NK-92 treated with Interleukin-12 subunit alpha and Interleukin-12 subunit beta, amount 100 ng/mL, for 24 hours (cell line): ENCODE measurements around the gene CNR2.
A peak's percentile ranks its signal among the peaks of the same experiment; 100 is the strongest.
"Not testable (repeated sequence)": the region's sequence is repeated elsewhere in the genome, so short reads cannot be mapped to it uniquely, and the experiment has no call there.

Experiments used
- DNase-seq: peaks from one replicate; lab custom pipeline; 2025; lab: John Stamatoyannopoulos, UW

The CNR2 gene

DNA sequence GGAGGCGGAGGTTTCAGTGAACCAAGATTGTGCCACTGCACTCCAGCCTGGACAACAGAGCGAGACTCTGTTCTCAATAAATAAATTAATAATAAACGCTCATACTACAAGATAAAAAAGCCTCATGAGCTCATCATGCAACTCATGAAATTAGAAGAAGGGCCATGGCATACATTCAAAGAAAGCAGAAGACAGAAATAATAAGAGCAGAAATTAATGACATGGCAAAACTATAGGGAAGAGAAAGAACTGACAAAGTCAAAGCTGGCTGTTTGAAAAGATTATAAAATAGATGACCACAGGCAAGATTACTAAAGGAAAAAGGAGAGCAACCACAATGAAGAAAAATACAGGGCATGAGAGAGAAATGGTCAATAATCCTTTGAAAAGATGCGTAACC, 30.4 kb downstream of the CNR2 start:
- DNase-seq: no peak

DNA sequence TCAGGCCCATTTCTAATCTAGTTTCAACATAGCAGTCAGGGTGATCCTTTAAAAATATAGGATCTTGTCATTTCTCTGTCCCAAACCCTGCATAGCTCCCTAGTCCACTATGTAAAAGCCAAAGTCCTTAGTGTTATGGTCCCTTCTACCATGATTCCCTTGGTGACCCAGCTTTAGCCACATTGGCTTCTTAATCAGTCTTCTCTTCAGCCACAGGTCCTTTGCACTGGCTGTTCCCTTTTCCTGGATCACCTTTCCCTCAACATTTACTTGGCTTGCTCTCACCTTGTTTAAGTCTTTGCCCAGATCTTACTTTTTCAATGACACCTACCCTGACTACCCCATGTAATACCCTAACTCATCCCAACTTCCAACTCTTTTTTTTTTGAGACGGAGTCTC, 33.4 kb downstream of the CNR2 start:
- DNase-seq: no peak

GRCh38 chr1:23878668-23879067, 34.5 kb downstream of the CNR2 start:
- no peak for DNase-seq

- DNase-seq: no peak
These were observed 37.8 kb downstream of the CNR2 start for GRCh38 chr1:23875382-23875781.

- DNase-seq: no peak
These were observed 40.7 kb downstream of the CNR2 start for GRCh38 chr1:23872421-23872820.

GRCh38 chr1:23869051-23869450, 44.1 kb downstream of the CNR2 start:
- DNase-seq: no peak

- DNase-seq: no peak
These were observed 44.6 kb downstream of the CNR2 start for GRCh38 chr1:23868557-23869016.

DNA sequence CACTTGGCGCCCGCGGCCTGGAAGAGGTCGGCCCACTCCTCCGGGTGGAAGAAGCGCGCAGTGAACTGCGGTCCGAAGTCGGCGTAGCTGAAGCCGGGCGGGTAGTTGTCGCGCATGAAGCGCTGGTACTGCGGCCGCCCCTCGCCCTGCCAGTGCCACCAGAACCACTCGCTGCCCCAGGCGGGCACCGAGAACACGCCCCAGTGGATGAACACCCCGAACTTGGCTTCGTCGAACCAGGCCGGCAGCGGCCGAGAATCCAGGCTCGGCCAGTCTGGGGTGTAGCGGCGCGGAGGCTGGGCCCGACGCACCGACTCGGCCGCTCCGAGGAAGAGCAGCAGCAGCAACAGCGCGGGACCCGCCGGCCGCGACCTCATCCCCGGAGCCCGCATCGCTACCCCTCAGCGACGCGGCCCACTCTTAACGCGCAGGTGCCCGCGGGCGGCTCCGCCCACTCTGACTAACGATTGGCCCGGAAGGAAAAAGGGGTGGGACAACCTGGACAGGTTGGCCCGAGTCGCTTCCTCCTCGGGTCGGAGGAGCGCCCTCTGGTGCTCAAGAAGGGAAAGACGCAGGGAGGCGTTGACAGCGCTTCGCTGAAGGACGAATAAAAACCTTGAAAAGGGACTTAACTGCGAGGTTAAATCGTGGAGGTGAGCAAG, 45.1 kb downstream of the CNR2 start, which contains the start of gene FUCA1:
FUCA1 (minus strand) TSS at position 396 of the 662 bp plus-strand sequence; CDS start at position 392, 4 bp downstream.
- no peak for DNase-seq

DNA sequence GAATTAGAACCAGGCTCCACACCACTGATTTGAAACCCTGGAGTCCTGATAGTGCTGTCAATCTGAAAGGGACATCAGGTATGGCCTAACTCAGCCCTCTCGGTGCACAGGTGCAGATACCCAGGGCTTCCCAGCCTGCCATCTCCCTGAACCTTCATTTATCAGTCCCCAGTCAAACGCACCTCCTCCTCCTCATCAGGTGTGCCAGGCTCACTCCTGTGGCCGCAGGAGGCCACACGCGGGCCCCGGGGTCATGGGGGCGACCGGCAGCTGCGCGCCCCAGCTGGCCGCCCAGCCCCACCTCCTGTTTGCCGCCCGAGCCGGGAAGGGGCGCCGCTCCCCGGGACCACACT, 45.6 kb downstream of the CNR2 start:
- DNase-seq: no peak

- peak; percentile 16 for DNase-seq
These were observed 47.6 kb downstream of the CNR2 start for GRCh38 chr1:23865543-23865930.

DNA sequence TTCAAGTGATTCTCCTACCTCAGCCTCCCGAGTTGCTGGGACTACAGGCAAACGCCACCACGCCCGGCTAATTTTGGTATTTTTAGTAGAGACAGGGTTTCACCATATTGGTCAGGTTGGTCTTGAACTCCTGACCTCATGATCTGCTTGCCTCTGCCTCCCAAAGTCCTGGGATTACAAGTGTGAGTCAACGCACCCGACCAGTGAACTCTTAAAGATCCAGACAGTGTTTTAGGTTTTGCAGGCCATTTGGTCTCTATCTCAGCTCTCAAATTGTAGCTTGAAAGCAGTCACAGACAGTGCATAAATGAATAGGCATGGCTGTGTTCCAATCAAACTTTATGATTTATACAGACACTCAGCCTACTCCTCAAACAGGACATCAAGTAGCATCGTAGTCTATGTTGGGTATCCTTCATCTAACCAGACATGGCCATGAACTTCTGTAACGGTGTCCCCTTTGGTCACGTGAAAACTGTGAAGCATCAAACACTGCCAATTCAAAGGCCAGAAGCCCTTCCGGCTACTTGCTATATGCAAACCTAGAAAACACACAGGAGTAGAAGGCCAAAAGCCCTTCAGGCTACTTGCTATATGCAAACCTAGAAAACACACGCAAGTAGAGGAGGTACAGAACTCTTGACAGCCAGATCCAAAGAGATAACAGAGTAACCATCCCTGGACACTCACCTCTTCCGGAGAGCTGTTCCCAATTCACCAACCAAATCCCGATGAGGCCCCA, 48.2 kb downstream of the CNR2 start:
- no peak for DNase-seq

DNA sequence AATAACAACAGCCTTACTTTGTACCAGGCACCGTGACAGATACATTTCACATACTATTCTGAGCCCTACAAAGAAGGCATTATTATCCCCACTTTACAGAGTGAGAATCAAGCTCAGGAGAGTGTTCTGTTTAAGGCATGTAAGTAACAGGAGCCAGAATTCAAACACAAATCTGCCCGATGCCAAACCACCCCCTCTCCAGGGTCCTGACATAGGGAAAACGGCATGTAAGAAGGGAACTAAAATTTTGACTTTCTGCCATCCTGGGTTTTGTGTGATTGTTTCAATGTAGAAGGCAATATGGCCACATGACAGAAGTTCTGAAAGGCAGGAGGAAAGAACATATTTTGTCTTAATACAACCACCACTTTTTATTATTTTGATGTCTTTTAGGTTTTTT, 50.5 kb downstream of the CNR2 start:
- DNase-seq: no peak

GRCh38 chr1:23854568-23854967, 58.6 kb downstream of the CNR2 start:
- DNase-seq: peak; percentile 23

DNA sequence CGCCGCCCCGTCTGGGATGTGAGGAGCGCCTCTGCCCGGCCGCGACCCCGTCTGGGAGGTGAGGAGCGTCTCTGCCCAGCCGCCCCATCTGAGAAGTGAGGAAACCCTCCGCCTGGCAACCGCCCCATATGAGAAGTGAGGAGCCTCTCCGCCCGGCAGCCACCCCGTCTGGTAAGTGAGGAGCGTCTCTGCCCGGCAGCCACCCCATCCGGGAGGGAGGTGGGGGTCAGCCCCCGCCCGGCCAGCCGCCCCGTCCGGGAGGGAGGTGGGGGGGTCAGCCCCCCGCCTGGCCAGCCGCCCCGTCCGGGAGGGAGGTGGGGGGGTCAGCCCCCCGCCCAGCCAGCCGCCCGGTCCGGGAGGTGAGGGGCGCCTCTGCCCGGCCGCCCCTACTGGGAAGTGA, 60.0 kb downstream of the CNR2 start:
- DNase-seq: not testable (repeated sequence)

DNA sequence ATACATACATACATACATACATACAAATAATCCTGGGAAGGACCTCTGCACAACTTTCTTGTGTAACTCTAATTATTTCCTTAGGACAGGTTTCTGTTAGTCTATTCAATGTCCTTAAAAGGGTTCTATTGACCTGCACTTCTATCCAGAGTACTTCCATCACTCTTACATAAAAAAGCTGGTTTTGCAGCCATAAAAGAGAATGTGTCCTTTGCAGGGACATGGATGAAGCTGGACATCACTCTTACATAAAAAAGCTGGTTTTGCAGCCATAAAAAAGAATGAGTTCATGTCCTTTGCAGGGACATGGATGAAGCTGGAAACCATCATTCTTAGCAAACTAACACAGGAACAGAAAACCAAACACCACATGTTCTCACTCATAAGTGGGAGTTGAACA, 61.8 kb downstream of the CNR2 start:
- DNase-seq: not testable (repeated sequence)

DNA sequence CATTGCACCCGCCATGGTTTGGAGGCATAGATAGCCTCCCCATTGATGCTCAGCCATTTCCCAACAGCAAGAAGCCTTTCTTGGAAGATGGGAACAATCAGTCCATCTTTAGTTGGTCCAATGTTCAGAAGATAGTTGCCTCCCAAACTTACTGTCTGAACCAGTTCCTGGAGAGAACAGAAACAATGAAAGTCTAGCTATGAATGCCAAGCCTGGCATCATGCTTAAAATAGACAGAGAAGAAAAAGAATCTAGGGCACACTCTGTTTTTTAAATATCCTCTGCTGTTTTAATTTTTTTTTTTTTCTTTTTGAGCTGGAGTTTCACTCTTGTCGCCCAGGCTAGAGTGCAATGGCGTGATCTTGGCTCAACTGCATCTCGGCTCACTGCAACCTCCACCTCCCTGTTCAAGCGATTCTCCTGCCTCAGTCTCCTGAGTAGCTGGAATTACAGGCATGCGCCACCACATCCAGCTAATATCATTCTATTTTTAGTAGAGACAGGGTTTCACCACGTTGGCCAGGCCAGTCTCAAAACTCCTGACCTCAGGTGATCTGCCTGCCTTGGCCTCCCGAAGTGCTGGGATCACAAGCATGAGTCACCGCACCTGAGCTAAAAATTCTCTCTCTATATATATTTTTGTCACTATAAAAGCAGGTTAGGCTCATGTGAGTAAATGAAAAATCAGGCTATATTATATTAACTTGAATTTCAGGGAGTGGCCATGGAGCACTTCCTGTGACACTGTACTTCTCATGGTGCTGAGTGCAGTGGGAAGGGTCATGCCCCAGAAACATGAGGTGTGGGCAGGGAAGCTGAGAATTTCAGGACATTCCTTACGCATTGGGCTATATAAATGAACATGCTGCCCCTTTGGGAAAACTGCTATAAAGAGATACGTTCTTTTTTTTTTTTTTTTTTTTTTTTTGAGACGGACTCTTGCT, 64.2 kb downstream of the CNR2 start:
- no peak for DNase-seq

- not testable (repeated sequence) for DNase-seq
These were observed 65.6 kb downstream of the CNR2 start for GRCh38 chr1:23847482-23848095.

- DNase-seq: no peak
These were observed 68.0 kb downstream of the CNR2 start for GRCh38 chr1:23845163-23845562.

DNA sequence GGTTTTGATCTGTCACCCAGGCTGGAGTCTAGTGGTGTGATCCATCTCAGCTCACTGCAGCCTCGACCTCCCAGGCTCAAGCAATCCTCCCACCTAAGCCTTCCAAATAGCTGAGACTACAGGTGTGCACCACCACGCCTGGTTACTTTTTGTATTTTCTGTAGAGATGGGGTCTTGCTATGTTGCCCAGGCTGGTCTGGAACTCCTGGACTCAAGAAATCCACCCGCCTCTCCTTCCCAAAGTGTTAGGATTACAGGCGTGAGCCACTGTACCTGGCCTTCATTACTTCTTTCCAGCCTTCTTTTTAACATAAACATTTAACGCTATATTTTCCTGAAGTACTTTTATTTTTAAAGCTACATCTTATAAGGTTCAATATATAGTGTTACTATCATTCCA, 69.5 kb downstream of the CNR2 start:
- no peak for DNase-seq

DNA sequence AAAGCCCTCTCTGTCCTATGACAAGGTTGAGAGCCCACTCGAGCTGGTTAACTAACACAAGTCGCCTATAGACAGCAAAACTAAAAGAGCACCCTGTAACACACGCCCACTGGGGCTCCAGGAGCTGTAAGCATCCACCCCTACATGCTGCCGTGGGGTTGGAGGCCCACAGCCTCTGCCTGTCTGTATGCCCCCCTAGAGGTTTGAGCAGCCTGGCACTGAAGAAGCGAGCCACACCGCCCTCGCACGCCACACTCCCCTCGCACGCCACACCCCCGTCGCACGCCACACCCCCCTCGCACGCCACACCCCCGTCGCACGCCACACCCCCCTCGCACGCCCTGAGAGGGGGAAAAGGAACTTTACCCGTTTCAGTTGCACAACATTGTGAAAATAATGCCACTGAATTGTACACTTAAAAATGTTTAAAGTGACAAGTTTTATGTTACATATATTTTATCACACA, 74.7 kb downstream of the CNR2 start:
- peak; percentile 71 for DNase-seq

DNA sequence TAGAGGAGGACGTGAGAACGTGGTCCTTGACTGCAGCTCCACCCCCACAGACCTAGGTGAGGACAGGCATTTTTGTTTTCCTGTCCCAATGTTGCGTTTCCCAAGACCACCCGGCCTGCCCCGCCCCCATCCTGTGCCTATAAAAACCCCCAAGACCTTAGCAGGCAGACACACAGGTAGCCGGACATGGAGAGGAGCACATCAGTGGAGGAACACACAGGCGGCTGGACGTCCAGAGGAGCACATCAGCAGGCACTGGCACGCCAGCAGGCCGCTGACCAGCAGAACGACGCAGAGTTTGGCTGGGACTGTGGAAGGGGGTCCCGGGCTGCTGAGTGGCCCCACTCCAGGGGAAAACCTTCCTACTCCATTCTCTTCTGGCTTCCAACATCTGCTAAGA, 75.3 kb downstream of the CNR2 start:
- no peak for DNase-seq

DNA sequence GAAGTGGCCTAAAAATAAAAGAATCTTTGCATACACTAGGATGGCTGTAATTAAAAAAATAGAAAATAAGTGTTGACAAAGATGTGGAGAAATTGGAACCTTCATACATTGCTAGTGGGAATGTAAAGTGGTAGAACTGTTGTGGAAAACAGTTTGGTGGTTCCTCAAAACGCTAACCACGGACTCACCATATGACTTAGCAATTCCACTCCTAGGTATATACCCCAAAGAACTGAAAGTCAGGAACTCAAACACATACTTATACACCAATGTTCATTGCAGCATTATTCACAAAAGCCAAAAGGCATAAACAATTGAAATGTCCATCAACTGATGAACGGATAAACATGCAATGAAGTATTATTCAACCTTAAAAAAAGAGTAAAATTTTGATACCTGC, 77.1 kb downstream of the CNR2 start:
- DNase-seq: no peak
